BLaER1 (cell line): ENCODE measurements around the gene OTOF.

Experiments used
- H3K27ac ChIP-seq: shearing (Covaris generic); formaldehyde crosslinking; 2 replicates; pipeline ENCODE4 v1.8.1; 2022
- H3K27me3 ChIP-seq: shearing (Covaris generic); formaldehyde crosslinking; 2 replicates; pipeline ENCODE4 v1.8.1; 2022
- H3K36me3 ChIP-seq: shearing (Covaris generic); formaldehyde crosslinking; 2 replicates; pipeline ENCODE4 v1.8.1; 2022
- H3K4me1 ChIP-seq: shearing (Covaris generic); formaldehyde crosslinking; 2 replicates; pipeline ENCODE4 v1.8.1; 2022
- H3K4me2 ChIP-seq: shearing (Covaris generic); formaldehyde crosslinking; 2 replicates; pipeline ENCODE4 v1.8.1; 2022
- H3K4me3 ChIP-seq: shearing (Covaris generic); formaldehyde crosslinking; 2 replicates; pipeline ENCODE4 v1.8.1; 2022
- H3K9ac ChIP-seq: shearing (Covaris generic); formaldehyde crosslinking; 2 replicates; pipeline ENCODE4 v1.8.1; 2022
- H3K9me3 ChIP-seq: shearing (Covaris generic); formaldehyde crosslinking; 2 replicates; pipeline ENCODE4 v1.8.1; 2022
- H4K20me1 ChIP-seq: shearing (Covaris generic); formaldehyde crosslinking; 2 replicates; pipeline ENCODE4 v1.8.1; 2022
- Cebpa-rat ChIP-seq: shearing (Covaris generic); IDR thresholded peaks from 2 replicates; pipeline ENCODE4 v1.8.1; 2022

OTOF gene

DNA sequence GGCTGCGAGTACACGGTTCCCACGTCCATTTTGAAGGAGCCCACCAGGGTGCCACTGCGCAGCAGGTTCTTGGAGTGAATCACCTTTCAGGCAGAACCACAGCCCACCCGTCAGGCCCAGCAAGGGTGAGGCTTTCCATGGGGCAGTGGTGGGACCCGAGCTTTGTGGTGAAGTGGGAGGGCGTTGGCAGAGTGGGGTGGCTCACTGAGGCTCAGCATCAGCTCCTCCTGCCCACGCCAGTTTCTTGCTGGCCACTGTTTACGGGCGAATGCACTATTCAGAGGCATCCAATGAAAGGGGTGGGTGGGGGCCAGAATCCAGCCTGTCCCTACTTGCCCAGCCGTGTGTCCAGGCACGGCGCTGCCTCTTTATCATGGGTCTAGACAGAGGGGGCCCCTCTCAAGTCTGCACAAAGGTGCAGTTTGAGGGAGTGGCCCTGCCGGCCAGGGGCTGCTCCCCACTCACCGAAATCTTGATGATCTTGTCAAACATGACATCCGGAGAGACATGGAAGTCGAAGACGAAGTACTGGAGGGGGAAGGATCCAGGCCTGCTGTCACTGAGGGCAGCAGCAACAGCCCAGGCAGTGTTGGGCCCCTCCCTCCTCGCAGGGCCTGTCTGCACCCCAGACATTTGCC lies 11.4 kb upstream of the OTOF start:
- no peak overlapping the region for H3K9ac ChIP-seq
- H3K4me1 ChIP-seq, result no peaks in the 10 kb centered on the region
- no peak overlapping the region for H3K4me3 ChIP-seq
- no peak overlapping the region for H3K27ac ChIP-seq
- no peak for TF ChIP-seq Cebpa-rat
- no peak overlapping the region for H3K4me2 ChIP-seq
- no peaks in the 10 kb centered on the region for H4K20me1 ChIP-seq
- H3K9me3 ChIP-seq, result no peaks in the 10 kb centered on the region
- H3K27me3 ChIP-seq, result no peaks in the 10 kb centered on the region
- no peaks in the 10 kb centered on the region for H3K36me3 ChIP-seq

DNA sequence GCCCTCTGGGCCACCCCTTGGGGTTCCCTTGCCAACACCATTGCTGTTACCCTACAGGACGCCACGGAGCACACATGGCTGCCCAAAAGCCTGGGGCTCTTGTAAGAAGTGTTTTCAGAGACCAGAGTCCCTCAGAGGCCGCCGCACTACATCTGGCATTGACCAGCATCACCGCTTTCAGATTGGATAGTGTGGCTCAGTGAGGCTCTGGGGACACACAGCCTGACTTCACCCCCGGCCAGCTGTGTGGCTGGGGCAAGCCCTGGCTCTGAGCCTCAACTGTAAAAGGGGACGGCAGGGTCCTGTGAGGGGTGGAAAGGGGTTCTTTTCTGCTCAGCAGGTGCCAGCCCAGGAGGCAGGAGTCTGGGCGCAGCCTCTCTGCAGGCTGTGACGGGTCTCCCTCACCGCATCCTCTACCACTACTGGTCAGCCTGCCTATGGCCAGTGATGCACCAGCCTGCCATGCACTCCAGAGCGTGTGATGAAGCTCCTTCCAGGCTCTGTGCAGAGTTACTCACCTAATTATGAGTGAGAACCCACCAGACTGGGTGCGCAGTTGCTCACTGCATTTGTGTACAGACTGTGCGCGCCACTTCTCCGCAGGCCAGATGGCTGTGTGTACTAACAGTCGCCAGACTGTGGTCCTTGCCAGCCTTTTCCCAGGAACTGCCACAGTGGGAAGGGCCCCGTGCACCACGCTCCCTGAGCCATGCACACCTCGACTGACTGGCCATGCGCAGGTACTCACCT lies 10.7 kb upstream of the OTOF start:
- Histone ChIP-seq H3K9ac (no peak overlapping the region), H3K27ac (no peak overlapping the region), H4K20me1 (no peaks in the 10 kb centered on the region), H3K9me3 (no peaks in the 10 kb centered on the region), H3K27me3 (no peaks in the 10 kb centered on the region), H3K4me2 (no peak overlapping the region), H3K36me3 (no peaks in the 10 kb centered on the region), H3K4me3 (no peak overlapping the region), H3K4me1 (no peaks in the 10 kb centered on the region)
- TF ChIP-seq Cebpa-rat, result no peak

DNA sequence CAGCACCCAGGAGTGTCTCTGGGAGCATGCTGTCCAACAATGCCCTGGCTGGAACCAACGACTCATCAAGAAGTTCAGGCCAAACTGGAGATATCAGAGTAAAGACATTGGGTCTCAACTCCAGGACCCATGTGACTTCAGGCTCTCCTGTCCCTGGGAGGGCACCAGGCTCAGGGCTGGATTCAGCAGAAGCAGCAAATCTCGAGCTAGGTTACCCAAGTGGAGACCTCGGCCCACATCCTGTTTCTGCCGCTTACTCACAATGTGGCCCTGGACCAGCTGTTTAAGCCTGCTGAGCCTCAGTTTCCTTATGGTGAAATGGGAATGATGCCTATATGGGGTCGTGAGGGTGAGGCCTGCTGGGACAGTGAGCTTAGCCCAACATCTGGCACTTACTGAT lies 9.3 kb upstream of the OTOF start:
- TF ChIP-seq Cebpa-rat, result no peak
- no peaks in the 10 kb centered on the region for H3K4me1 ChIP-seq
- no peak overlapping the region for H3K4me3 ChIP-seq

DNA sequence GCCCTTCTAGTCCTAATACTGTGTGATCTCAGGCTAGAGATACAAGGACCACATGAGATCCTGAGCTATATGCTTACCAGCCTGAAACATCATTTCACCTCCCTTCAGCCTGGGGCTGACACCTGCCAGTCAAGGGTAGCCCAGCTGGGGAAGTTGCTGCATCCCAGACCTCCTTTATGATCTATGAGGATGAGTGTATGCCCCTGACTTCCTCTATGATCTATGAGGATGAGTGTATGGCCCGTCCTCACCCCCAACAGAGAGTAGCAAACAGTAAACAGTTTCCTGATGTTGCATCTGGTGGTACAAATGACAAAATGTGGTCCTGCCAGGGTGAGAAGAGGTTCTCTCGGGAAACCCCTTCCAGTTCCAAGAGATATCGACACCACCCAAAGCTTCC lies 8.9 kb upstream of the OTOF start:
- H3K4me1 ChIP-seq, result no peaks in the 10 kb centered on the region
- no peaks in the 10 kb centered on the region for H4K20me1 ChIP-seq
- no peak overlapping the region for H3K27ac ChIP-seq
- TF ChIP-seq Cebpa-rat, result no peak
- H3K27me3 ChIP-seq, result no peaks in the 10 kb centered on the region
- no peaks in the 10 kb centered on the region for H3K9me3 ChIP-seq
- H3K4me2 ChIP-seq, result no peak overlapping the region
- no peak overlapping the region for H3K4me3 ChIP-seq
- no peaks in the 10 kb centered on the region for H3K36me3 ChIP-seq
- H3K9ac ChIP-seq, result no peak overlapping the region

More for the DNA sequence above, 9.3 kb upstream of the OTOF start:
- Histone ChIP-seq H3K27ac (no peak overlapping the region), H3K9me3 (no peaks in the 10 kb centered on the region), H3K27me3 (no peaks in the 10 kb centered on the region), H3K9ac (no peak overlapping the region), H4K20me1 (no peaks in the 10 kb centered on the region), H3K36me3 (no peaks in the 10 kb centered on the region), H3K4me2 (no peak overlapping the region)

DNA sequence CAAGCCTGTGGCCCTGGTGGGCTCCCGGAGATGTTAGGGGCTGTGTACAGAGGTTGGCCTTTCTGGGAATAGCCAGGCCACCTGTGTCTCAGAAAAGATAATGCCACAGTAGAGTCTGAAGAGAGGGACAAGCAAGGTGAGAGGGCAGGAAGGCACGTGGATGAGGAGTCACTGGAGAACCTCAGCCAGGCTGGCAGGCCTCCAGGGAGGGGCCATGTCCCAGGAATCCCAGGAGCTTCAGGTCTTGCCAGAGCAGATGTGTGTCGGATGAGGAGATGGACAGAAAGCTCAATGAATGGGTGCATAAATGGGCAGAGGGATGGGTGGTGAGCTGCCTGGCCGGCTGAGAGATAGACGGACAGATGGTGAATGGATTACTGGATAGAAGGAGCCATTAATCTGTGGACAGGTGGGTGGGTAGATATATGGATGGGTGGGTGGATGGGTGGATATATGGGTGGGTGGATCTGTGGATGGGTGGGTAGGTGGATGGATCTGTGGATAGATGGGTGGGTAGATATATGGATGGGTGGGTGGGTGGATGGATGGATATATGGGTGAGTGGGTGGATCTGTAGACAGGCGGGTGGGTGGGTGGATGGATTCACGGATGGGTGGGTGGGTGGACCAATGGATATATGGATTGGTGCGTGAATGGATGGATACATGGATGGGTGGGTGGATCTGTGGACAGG lies 7.9 kb upstream of the OTOF start:
- TF ChIP-seq Cebpa-rat, result no peak
- Histone ChIP-seq H3K9me3 (no peaks in the 10 kb centered on the region), H3K27ac (no peak overlapping the region), H4K20me1 (no peaks in the 10 kb centered on the region), H3K9ac (no peak overlapping the region), H3K36me3 (no peaks in the 10 kb centered on the region), H3K4me2 (no peak overlapping the region), H3K4me3 (no peak overlapping the region), H3K4me1 (no peaks in the 10 kb centered on the region), H3K27me3 (no peaks in the 10 kb centered on the region)

DNA sequence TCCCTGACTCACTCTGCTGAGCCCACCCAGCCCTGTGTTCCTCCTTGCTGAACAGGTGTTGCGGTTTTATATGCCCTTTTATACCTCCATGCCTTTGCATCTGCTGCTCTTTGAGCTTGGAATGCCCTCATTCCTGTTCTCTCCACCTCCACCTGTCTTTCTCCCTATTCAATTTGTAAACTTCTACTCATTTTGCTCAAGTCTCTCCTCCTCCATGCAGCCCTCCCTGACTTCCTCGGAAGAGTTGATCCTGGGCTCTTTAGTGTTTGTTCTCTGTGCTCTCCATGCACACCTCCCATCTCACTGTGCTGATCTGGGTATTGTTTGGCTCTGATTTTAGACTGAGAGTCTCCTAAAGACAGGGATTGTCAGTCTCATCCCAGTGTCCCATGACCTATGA lies 7.2 kb upstream of the OTOF start:
- no peak overlapping the region for H3K9ac ChIP-seq
- H3K27me3 ChIP-seq, result no peaks in the 10 kb centered on the region
- no peaks in the 10 kb centered on the region for H3K36me3 ChIP-seq
- no peaks in the 10 kb centered on the region for H3K9me3 ChIP-seq
- H3K4me1 ChIP-seq, result no peaks in the 10 kb centered on the region
- TF ChIP-seq Cebpa-rat, result no peak
- no peak overlapping the region for H3K4me3 ChIP-seq
- no peaks in the 10 kb centered on the region for H4K20me1 ChIP-seq
- H3K27ac ChIP-seq, result no peak overlapping the region
- H3K4me2 ChIP-seq, result no peak overlapping the region

DNA sequence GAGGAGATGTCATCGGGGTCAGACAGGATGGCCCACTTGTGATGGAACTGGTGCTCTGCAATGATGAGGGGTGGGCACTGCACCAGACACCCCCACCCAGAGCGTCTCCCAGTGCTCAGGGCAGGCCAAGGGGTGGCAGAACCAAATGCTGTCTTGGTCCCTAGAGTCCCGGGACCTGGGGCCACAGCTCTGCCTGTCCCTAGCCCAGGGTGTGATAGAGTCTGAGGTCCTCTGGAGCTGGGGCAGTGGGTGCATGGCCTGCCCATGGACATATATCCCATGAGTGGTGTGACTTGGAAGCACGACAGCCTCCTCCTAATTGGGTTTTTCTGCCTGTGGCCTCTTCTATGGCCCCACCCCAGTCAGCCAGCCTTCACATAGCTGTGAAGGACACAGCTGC lies 6.7 kb upstream of the OTOF start:
- Histone ChIP-seq H3K9me3 (no peaks in the 10 kb centered on the region), H3K4me1 (no peaks in the 10 kb centered on the region), H3K36me3 (no peaks in the 10 kb centered on the region), H4K20me1 (no peaks in the 10 kb centered on the region), H3K4me2 (no peak overlapping the region), H3K27me3 (no peaks in the 10 kb centered on the region), H3K27ac (no peak overlapping the region), H3K9ac (no peak overlapping the region), H3K4me3 (no peak overlapping the region)
- no peak for TF ChIP-seq Cebpa-rat

DNA sequence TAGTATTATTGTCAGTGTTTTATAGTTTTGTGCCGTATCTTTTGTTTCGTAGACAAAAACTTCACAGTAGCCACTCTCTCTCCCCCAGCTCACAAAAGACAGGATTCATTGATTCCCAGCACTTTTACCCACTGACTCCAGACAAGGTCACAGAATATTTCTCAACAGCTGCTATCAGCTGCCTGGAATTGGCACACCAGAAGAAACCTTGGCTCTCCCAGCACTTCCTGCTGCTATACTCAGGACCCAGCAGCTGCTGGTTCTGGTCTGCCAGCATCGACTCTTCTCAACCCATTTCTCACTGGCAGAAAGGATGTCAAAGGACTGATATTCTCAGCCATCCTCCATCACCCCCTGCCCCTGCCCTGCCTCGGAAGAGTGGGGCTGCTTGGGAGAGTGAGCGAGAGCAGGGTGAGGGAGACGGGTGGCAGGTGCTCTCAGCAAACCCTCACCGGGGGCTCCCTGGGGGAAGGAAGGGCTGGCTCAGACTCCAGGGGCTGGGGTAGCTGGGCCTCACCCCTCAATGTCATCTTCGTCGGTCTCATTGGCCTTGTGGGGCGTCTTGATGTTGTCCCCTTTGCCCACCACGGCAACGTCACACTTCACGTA lies 6.1 kb upstream of the OTOF start:
- Histone ChIP-seq H3K36me3 (no peaks in the 10 kb centered on the region), H3K4me2 (no peak overlapping the region), H3K9me3 (no peaks in the 10 kb centered on the region), H3K4me1 (no peaks in the 10 kb centered on the region), H3K4me3 (no peak overlapping the region), H3K9ac (no peak overlapping the region), H3K27ac (no peak overlapping the region), H3K27me3 (no peaks in the 10 kb centered on the region), H4K20me1 (no peaks in the 10 kb centered on the region)
- no peak for TF ChIP-seq Cebpa-rat

DNA sequence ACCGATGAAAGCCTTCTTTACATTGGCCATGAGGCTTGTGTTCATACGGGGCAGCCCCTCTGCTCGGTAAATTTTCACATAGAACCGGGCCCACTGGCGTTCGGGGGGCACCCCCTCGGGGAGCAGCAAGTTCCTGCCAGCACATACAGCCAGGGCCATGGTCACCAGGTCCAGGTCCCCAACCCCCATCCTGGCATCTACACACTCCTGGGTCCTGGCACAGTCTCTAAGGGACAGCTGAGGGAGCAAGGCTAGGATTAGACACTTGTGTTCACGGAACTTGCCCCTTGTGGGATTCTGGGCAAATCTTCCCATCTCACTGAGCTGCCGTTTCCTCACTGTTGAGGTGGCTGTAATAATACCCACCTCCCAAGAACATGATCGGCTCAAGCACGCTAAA lies 5.6 kb upstream of the OTOF start:
- no peaks in the 10 kb centered on the region for H3K27me3 ChIP-seq
- TF ChIP-seq Cebpa-rat, result no peak

DNA sequence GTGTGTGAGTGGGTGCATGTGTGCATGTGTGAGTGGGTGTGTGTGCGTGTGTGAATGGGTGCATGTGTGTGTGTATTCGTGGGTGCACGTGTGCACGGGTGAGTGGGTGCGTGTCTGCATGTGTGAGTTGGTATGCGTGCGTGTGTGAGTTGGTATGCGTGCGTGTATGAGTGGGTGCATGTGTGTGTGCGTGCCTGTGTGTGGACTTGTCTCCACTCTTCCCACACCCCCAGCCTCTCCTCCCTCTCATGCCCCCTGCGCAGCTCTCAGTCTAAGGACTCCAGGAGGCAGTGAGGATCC lies 5.1 kb upstream of the OTOF start:
- H3K27me3 ChIP-seq, result no peaks in the 10 kb centered on the region
- TF ChIP-seq Cebpa-rat, result no peak
- no peaks in the 10 kb centered on the region for H3K36me3 ChIP-seq
- no peak overlapping the region for H3K9ac ChIP-seq
- no peaks in the 10 kb centered on the region for H3K9me3 ChIP-seq
- peaks cover 7% of the 10 kb centered on the region for H3K4me1 ChIP-seq
- H3K4me2 ChIP-seq, result no peak overlapping the region
- no peak overlapping the region for H3K4me3 ChIP-seq
- no peaks in the 10 kb centered on the region for H4K20me1 ChIP-seq
- no peak overlapping the region for H3K27ac ChIP-seq

More for the DNA sequence above, 5.6 kb upstream of the OTOF start:
- Histone ChIP-seq H3K9me3 (no peaks in the 10 kb centered on the region), H3K9ac (no peak overlapping the region), H3K4me3 (no peak overlapping the region), H3K4me1 (peaks cover 1% of the 10 kb centered on the region), H3K36me3 (no peaks in the 10 kb centered on the region), H3K4me2 (no peak overlapping the region), H4K20me1 (no peaks in the 10 kb centered on the region), H3K27ac (no peak overlapping the region)
